NCI-H1105 treated with DMSO at 0.1 percent for 48 hours (cell line): Measurements from ENCODE around the gene AARS1.
"Not testable (repeated sequence)": the region's sequence is repeated elsewhere in the genome, so short reads cannot be mapped to it uniquely, and the experiment has no call there.

ENCODE experiments used
- DNase-seq: peaks from one replicate; lab custom pipeline; 2025; lab: John Stamatoyannopoulos, UW

The AARS1 gene

DNA sequence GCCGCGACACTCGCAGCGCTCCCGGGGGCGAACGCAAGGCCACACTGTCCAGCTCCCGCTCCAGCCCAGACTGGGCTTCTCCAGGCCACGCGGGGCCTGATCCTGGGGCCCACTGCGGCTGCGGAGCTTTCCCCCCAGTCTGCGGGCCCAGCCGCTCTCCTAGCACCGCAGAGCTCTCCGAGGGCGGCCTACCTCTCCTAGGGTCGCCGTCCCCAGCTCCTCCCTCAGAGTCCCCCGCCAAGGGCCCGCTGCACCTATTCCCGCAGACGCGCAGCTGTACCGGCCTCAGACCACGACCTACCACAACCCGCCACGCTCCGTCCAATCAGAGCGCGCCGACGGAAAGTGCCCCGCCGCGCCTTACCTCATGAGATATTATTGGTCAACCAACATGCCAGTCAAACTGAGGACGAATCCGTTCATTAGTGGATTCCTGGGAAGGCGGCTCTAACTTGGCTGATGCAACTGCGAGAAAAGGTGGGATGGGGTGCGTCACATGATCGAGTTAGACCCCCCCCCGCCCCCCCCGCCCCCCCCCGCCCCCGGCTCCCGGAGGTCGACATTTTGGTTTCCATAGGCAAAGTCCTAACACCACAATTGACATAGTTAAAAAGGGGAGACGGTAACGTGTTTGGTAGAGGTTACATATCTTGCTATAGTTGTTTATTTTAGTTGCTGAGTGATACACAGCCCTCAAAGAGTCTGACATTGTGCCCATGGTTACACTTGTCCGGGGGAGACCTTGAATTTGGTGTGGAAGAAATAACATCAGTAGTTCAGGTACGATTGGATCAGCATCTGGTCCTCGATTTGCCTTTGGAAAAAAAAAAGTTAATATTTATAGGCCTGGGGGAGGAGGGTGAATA lies at the start of gene AARS1:
Gene AARS1 (minus strand): TSS at position 278 of the 866 bp plus-strand sequence. CDS start 6,743 bp downstream, outside the sequence.
- peak; percentile 93 for DNase-seq

DNA sequence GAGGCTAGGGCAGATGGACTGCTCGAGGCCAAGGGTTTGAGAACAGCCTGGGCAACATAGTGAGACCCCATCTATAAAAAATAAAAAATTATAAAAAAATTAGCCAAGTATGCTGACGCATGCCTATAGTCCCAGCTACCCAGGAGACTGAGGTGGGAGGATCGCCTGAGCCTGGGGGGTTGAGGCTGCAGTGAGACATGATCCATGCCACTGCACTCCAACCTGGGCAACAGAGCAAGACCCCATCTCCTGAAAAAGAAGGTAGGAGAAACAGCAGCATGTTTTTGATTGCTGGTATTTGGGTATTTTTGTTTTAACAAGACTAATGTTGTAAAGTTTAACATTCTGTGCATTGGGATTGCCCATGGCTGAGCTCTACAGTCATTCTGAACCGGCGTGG lies 48.5 kb upstream of the AARS1 start:
- no peak for DNase-seq

DNA sequence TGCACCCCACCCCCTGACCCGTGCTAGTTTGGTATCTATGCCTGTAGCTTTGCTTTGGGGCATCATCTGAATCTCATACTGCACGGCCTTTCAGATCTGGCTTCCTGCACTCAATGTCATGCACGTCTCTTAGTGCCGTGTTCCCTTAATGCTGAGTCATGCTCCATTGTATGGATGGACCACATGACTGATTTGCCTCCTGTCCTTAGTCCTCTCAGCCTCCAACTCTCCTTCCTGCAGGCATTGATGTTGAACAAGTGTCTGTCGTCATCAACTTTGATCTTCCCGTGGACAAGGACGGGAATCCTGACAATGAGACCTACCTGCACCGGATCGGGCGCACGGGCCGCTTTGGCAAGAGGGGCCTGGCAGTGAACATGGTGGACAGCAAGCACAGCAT lies 43.4 kb upstream of the AARS1 start:
- not testable (repeated sequence) for DNase-seq

DNA sequence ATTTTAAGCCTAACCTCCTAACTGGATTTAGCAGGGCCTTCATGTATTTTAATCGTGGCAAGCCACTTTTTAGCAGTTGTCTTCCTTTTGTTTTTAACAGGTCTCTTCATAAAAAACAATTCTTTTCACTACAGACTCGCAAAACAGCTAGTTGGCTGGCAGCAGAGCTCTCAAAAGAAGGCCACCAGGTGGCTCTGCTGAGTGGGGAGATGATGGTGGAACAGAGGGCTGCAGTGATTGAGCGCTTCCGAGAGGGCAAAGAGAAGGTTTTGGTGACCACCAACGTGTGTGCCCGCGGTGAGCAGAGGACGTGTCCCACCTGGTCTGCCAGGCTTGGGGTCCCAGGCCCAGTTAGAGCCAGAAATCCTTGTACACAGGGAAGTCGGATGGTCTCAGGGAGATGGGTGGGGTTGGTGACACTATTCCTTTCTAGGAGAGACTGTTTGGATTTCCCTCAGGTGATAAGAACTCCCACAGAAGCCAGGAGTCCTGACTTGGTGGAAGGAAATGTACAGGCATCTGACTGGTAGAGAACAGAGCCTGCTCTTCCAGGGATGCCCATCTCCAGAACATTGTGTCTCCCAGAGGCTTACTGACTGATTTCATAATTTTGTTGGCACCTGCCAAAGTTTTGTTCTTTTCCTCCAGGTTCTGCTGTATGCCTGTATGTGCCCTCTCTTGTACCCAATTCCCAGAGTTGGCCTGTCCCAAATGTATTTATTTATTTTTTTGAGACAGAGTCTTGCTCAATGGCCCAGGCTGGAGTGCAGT lies 42.5 kb upstream of the AARS1 start:
- DNase-seq = no peak

DNA sequence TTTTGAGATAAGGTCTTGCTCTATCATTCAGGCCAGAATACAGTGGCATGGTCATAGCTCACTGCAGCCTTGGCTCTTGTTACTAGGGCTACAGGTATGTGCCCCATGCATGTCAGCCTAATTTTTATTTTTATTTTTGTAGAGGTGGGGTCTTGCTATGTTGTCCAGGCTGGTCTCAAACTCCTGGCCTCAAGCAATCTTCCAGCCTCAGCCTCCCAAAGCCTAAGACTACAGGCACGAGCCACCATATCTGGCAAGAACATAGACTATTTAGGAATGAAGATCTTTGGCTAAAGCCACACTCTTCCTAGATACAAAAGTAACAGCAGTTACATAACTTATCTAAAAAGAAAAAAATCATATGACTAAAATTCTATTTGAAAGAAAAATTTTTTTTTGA lies 41.8 kb upstream of the AARS1 start:
- DNase-seq = no peak

DNA sequence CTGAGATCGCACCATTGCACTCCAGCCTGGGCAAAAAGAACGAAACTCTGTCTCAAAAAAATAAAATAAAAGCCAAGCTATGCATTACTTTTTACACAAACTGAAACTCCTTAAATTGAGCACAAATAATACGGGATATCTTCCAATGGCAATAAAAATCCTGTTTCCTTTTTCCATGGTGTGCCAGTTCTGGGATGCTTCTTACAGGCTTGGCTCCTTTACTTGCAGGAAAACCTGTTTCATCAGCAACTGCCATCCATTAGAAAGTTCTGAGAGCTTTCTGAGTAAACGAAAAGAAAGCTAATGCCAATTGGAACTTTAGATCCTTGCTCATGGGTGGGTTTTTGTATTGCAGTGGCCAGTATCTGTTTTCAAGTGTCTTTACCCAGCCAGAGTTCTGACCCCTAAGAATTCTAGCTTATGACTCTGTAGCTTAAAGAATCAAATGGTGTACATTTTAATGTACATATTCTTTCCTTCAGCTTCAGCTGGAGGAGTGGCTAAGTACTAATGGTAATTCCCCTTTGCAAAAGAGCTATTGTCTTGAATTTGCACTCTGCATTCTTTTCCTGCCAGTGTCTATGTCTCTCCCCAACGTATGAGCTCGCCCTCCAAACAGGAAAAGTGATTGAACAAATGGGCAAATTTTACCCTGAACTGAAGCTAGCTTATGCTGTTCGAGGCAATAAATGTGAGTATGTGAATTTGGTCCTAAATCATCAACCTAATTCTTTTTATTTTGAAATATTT lies 35.9 kb upstream of the AARS1 start:
- no peak for DNase-seq

DNA sequence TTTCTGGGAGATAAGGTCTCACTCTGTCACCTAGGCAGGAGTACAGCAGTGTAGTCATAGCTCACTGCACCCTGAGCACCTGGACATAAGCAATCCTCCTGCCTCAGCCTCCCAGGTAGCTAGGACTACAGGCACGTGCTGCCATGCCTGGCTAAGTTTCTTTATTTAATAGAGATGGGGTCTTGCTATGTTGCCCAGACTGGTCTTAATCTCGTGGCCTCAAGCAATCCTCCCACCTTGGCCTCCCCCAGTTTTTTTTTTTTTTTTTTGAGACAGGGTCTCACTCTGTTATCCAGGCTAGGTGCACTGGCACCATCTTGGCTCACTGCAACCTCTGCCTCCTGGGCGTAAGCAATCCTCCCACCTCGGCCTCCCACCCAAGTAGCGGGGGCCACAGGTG lies 30.8 kb upstream of the AARS1 start:
- no peak for DNase-seq

DNA sequence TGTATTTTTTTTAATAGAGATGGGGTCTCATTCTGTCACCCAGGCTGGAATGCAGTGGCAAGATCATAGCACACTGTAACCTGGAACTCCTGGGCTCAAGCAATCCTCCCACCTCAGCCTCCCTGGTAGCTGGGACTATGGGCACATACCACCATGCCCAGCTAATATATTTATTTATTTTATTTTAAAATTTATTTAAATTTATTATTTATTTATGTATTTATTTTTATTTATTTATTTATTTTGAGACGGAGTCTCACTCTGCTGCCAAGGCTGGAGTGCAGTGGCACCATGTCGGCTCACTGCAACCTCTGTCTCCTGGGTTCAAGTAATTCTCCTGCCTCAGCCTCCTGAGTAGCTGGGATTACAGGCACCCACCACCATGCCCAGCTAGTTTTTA lies 18.4 kb upstream of the AARS1 start:
- DNase-seq = not testable (repeated sequence)

DNA sequence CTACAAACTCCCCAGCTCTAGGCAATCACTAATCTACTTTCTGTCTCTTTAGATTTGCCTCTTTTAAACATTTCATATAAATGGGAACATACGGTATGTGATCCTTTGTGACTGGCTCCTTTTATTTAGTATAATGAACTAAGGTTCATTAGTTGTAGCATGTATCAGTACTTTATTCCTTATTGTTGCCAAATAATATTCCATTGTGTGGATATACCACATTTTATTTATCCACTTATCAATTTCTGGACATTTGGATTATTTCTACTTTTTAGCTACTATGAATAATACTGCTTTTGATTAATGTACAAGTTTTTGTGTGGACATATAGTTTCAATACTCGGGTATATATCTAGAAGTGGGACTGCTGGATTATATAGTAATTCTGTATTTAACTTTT lies 17.6 kb upstream of the AARS1 start:
- no peak for DNase-seq

DNA sequence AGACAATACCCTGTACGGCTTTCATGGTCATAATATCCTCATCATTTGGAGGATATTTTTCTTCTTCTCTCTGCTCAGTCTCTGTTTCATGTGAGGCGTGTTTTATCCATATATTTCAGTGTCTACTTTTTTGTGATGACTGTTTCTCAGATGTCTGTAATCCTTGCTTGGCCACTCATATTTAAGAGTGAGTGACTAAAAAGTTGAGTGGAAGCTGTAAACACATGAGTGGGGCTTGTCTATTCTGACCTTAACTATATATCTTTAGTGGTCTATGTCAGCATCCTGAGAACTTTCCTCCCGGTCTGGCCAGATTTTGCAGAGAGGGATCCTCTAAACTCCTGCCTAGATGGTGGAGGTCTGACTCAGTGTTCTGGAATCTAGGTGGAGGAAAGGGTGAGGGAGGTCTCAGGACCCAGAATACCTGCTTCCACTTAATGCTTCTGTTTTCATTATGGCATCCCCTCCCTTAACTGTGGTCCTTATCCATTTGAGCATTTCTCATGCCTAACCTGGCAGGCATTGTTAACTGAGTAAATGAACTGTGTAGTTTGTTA lies 15.7 kb upstream of the AARS1 start:
- DNase-seq = no peak

DNA sequence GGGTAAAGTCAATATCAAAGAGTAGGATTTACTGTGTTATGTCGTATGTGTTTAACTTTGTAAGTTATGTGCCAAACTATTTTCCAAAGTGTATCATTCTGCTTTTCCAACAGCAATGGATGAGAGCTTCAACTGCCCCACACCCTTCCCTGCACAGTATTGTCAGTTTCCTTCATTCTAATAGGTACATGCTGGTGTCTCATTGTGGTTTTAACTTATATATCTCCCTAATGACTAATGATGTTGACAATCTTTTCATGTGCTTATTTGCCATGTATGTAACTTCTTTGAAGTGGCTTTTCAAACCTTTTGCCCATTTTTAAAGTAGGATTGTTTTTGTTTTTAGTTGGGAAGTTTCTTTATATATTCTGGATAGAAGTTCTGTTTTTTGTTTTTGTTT lies 13.4 kb upstream of the AARS1 start:
- DNase-seq = no peak

DNA sequence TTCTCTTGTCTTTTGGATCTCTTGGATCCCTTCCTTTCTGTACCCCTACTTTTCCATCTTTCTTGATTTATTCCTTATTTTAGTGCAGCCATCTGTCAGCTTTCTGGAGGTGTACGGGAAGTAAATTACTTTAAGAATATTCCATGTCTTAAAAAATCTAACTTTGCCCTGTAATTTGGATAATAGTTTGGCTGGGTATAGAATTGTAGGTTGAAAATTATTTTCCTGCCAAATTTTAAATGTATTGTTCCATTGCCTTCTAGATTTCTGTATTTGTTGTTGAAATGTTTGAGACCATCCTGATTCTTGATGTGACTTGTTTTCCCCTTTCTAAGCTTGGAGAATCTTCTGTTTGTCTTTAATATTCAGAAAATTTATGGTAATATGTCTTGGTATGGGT lies 11.8 kb upstream of the AARS1 start:
- DNase-seq = no peak

DNA sequence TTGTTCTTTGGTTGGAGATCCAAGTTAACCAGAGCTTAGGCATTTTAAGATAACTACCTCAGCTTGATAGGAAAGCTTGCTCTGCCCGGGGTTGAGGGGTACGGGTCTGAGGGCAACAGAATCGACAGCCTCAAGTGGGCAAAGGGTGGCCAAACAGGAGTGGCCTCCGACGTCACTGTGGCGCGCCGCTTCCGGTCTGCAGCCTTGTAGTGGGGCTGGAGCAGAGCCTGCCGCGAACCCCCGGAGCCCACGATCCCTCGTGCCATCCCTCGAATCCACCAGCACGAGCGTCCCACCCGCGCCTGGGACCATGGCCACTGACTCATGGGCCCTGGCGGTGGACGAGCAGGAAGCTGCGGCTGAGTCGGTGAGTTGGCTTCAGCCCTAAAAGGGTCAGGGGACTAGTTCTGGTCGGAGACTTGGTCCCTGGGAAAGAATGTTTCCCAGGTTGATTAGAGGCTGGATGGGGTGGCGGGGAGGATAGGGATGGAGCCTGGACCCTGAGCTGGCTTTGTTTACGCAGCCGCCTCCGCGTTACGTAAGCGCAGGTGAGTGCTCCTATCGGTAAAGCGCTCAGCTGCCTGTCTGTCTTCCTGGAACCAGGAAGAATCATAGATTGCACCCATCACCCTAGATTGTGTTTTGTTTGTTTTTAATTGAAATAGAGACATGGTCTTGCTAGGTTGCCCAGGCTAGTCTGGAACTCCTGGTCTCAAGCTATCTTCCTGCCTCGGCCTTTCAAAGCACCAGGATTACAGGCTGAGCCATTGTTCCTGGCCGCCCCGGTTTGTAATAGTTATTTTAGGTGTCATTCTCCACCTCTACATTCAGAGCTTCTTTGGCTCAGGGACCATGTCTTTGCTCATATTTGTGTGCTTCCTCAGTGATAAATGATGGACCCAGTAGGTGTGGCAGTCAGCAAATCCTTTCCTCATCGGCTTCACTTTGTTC lies 10.0 kb upstream of the AARS1 start, which contains the start of gene DDX19B:
Gene DDX19B (plus strand): TSS at position 199 of the 951 bp plus-strand sequence. CDS start 112 bp downstream, at position 311.
- peak; percentile 54 for DNase-seq

DNA sequence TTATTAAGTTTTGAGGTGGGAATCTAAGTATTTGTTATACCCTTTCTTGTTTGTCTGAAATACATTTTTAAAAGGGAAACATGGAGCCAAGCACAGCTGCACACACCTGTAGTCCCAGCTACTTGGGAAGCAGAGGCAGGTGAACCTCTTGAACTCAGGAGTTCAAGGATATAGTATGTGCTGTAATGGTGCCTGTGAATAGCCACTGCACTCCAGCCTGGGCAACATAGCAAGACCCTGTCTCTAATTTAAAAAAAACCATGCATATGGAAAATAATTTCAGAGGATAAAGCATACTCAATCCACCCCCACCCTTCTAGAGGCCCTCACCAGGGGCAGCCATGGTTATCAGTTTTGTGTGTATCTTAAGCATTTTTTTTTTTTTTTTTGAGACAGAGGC lies 6.3 kb upstream of the AARS1 start:
- no peak for DNase-seq

DNA sequence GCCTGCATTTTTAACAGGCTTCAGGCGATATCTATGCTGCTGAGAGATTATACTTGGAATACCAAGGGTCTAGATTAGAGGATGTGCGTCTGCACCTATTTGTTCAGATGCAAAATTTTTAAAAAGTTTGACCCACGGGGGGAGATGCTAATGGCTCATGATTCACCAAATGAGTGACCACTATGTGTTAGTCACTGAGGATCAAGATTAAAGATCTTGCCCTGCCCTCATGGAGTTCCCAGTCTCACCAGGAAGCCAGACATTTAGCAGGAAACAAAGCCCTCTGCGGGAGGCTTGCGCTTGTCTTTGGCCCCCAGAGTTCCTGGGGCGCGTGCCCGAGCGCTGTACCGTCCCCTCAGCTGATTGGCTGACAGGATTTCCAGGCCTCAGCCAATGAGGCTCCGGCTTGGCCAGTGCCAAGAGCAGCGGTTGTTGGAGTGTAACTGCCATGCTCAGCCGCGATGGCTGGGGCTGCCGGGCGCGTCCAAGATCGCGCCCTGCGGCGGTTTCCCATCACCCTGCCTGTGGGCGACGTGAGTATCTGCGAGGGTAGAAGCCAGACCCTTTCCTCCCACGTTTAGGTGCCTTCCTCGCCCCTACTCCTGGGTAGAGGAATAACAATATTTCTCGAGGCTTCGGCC lies 5.2 kb upstream of the AARS1 start:
- DNase-seq = no peak

DNA sequence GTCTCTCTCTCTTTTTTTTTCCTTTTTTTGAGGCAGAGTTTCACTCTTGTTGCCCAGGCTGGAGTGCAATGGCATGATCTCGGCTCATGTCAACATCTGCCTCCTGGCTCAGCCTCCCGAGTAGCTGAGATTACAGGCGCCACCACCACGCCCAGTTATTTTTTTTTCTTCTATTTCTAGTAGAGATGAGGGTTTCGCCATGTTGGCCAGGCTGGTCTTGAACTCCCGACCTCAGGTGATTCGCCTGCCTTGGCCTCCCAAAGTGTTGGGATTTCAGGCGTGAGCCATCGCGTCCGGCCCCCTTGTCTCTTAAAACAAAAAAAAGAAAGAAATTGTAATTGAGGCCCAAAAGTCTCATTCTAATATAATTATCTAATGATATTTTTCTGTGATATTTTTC lies 2.8 kb upstream of the AARS1 start:
- DNase-seq = not testable (repeated sequence)

DNA sequence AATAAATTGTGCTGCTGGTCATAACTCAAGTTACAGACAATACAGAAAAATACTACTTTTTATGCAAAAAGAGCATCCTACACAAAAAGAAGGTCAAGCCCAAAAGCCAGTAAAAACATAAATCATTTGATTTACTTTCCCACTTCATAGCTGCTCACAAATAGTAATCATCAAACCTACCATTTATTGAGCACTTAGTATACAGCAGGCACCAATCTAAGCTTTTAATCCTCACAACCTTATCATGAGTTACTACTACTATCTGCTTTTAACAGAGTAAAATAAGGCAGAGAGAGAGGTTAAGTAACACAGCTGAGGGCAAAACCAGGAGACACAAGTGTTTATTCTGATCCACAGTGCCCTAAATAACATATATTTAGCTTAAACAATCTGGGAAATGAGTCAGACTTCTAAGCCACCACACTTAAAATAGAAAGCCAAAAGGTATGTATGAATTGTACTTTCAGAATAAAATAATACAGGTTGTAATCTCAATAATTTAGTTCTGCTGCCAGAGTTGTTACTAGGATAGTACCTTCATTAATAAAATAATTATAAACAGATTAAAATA lies 1.7 kb upstream of the AARS1 start:
- DNase-seq = no peak

DNA sequence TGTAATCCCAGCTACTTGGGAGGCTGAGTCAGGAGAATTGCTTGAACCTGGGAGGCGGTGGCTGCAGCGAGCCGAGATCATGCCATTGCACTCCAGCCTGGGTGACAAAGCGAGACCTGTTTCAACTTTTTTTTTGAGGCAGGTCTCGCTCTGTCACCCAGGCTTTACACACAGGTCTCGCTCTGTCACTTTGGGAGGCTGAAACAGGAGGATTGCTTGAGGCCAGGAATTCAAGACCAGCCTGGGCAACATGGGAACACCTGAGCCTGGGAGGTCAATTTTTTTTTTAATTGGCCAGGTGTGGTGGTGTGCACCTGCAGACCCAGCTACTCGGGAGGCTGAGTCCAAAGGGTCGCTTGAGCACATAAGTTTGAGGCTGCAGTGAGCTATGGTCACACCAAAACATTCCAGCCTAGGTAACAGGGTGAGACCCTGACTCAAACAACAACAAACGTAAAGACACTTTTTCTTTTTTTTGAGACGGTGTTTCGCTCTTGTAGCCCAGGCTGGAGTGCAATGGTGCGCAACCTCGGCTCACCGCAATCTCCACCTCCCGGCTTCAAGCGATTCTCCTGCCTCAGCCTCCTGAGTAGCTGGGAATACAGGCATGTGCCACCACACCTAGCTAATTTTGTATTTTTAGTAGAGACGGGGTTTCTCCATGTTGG lies 1.9 kb downstream of the AARS1 start:
- not testable (repeated sequence) for DNase-seq

DNA sequence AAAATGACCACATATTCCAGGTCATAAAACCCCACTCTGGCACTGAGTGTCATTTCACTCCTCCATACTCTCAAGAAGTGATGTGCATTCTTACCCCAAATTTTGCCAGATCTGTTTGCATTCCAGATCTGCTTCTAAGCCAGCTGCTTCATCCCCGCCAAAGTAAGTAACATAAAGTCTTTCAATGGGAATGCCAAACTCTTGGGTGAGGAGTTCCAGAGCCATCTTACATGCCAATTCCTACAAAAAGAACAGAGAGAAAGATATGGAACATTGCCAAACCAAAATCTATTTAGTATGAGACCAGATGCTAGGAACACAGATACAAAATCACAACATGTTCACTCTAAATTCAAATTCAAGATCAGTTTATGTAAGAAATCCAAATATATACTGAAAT lies 12.9 kb downstream of the AARS1 start:
- no peak for DNase-seq
